Measurements from ENCODE around the gene SLC25A53.
A peak's percentile ranks its signal among the peaks of the same experiment; 100 is the strongest.

Gene SLC25A53

DNA sequence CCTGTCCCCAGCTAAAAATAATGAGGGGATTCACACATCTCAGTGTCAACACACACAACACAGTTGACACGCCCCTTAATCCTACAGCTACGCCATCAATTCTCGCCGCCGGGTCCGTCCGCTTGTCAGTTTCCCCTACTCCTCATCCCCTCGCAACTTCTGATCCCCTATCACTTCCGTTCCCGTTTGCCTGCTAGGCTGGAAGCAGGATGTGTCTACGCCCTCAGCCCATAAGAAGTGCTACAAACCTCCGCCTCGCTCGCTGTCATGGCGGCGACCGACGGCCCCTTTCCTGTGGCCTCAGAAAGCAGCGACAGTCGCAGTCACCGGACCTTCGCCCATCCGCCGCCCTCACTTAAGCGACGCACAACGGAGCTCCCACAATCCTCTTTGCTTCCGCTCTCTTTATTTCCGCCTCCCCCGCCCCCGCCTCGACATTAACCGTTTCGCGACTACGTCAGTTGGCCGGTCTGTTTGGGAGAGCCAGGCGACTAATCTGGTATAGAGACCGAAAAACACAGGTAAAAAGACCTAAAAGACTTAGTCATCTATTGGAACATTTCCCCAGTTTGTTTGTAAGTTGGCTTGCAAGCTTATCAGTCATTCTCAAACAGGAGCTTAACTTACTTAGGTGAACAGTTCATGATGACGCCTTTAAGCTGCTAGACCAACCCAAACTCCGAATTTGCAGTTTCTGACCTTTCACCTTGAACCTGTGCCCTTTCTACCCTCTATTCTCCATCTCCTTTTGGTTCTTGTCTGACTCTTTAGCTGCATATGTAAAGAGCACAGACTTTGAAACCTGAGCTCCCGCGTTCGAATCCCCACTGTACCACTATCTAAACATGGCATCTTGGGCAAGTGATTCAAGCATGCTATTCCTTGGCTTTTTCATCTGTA lies at the start of gene SLC25A53:
Gene SLC25A53, minus strand, starts transcription at position 380 of the 900 bp plus-strand sequence. CDS start 51,752 bp downstream, outside the sequence.
- DNase-seq = peak; percentile 82 to 94

DNA sequence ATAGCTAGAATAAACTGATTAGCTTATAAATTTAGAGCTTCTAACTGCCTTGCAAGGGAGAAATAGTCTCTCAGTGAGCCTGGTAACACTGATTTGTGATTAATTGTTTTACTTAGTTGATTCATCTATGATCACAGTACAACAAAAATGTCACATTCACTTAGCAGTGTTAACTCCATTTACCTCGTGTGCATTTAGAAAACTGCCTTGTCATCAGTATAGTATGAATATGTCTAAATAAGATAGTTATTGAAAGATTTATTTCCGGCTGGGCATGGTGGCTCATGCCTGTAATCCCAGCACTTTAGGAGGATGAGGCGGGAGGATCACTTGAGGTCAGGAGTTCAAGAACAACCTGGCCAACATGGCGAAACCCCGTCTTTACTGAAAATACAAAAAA lies 48.7 kb upstream of the SLC25A53 start:
- DNase-seq = no peak

DNA sequence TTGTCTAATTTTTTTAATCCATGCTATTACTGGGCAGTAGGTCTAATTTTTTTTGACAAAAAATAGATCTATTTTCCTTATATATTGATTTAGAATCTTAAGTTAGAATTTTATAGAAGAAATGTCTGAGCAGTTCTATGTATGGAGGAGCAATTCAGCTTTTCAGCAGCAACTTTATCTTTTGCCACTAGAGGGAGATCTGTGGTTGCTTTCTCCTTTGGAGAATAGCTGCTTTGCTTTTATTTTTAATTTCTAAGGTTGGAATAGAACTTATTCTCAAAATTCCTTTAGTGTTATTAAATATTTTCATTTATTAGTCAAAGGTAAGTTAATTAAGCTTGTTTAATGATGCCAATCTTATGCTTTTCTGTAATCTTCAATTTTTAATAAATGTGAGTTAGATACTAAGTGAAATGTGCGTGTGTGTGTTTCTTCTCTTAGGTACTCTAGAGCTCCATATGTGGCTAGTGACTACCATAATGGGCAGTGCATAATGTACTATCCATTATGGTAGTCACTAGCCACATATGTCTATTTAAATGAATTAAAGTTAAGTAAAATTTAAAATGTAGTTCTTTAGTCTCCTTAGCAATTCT lies 38.8 kb upstream of the SLC25A53 start:
- peak in 1 of 2 experiments; percentile 19 for DNase-seq

DNA sequence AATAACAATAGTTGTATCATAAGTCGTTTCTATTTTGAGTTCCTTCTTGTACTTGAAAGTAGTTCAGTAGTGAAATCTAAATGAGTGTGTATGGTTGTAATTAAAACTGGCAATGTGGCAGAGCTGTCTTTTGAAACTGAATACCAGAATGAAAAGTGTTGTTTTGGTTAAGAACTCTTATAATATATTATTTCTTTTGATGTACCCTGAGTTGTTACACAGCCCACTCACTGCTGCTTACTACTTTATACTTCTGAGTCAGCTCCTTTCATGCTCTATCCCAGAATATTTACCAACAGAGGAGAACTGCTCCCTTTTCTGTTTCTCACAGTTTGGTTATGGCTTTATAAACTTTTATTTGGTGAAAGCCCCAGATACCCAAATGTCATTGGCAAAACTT lies 38.2 kb upstream of the SLC25A53 start:
- DNase-seq = no peak

DNA sequence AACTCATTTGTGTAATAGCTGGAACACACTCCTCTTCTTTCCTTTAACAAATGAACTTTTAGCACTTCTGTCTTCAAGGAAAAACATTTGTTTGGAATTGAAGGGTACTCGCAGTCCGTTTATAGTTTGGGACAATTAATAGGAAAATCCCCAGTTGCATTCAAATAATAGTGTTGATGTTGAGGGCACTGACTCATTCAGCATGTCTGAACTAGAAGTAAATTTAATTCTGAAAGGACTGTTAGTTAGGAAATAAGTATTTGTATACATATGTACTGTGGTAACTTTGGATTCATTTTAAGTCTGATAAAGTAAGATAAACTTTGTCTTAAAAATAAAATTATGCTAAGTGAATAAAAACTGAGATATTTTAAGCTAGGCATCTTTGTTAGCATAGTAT lies 36.7 kb upstream of the SLC25A53 start:
- no peak for DNase-seq

GRCh38 chrX:104189837-104190236 lies 33.0 kb upstream of the SLC25A53 start:
- DNase-seq = no peak

GRCh38 chrX:104187931-104188330 lies 31.1 kb upstream of the SLC25A53 start:
- DNase-seq = no peak

DNA sequence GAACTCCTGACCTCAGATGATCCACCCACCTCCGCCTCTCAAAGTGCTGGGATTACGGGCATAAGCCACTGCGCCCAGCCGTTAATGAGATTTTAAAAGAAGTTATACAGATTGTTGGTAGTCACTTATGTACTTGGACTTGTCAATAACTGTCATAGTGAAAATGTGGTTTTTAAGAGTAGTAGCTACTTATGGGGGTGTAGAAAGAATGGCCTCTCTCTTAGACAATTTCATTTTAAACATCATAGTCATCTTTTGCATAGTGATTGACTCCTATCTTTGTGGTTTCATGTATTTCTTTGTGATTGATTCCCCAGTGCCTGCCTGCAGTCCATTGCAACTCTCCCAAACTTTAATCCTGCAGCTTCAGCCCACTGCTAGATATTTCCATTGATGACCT lies 26.9 kb upstream of the SLC25A53 start:
- DNase-seq = no peak

GRCh38 chrX:104173841-104174240 lies 17.0 kb upstream of the SLC25A53 start:
- DNase-seq = no peak

DNA sequence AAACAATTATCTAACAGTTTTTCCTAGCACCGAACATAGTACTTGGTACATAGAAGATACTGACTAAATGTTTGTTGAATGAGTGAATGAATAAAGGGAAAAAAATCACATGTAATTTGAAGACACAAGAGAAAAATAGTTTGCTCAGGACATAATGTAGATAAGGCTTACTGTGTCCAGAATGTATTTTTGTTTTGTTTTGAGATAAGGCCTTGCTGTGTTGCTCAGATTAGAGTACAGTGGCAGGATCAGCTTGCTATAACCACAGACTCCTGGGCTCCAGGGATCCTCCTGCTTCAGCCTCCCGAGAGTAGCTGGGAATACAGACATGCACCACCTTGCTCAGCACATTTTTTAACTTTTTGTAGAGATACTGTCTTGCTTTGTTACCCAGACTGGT lies 16.0 kb upstream of the SLC25A53 start:
- DNase-seq = no peak

DNA sequence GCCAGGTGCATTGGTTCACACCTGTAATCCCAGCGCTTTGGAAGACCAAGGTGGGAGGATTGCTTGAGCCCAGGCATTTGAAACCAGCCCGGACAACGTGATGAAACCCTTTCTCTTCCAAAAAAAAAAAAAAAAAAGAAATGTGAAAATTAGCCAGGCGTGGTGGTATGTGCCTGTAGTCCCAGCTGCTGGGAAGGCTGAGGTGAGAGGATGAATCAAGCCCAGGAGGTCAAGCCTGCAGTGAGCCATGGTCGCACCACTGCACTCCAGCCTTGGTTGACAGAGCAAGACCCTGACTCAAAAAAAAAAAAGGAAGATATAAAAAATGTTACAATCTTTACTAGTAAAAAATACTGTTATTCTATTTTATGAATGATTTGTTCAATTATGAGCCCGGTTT lies 15.3 kb upstream of the SLC25A53 start:
- DNase-seq = no peak

DNA sequence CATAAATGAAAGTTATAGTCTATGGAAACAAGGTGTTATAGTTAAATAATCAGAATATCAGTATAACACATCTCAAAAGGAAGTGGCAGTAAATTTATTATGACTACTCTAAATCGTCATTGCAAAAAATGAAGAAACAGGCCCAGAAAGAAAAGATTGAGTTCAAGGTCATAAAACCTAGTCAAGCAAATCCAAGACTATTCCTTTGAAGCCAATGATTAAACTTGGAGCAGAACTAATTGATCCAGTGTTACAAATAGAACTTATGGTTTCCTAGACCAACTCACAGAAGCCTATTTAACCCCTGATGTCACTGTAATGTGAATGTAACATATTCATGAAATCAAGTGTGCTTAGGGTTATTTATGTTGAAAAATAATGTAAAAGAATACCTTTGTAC lies 11.3 kb upstream of the SLC25A53 start:
- DNase-seq = no peak

GRCh38 chrX:104166735-104167436 lies 10.1 kb upstream of the SLC25A53 start:
- no peak for DNase-seq

GRCh38 chrX:104165894-104166734 lies 9.3 kb upstream of the SLC25A53 start, which contains the start of gene FAM199X:
Gene FAM199X (plus strand): TSS chrX:104166453. CDS start chrX:104166786, 333 bp downstream.
- DNase-seq = peak; percentile 59 to 88

GRCh38 chrX:104151037-104151436 lies 5.8 kb downstream of the SLC25A53 start:
- no peak for DNase-seq

GRCh38 chrX:104141087-104141760 lies 15.6 kb downstream of the SLC25A53 start:
- DNase-seq = no peak

DNA sequence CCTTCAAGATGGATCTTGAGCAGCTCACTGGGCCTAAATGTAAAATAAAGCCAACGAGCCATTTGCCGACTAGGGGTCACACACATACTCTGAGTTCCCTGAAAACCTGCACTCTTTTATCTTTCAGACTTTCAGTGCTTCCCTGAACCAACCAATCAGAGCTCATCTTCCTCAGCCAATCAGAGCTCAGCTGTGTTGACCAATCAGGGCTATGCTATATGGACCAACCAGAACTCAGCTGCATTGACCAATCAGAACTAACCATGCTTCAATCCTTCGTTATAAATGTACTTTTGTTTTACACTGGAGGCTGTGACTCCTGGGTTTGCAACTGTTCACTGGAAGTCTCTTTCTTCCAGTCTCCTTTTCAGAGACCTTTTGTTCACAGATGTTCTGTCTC lies 19.3 kb downstream of the SLC25A53 start:
- no peak for DNase-seq

GRCh38 chrX:104136241-104137019 lies 20.4 kb downstream of the SLC25A53 start:
- peak; percentile 33 to 75 for DNase-seq

- no peak for DNase-seq
Measured at GRCh38 chrX:104135677-104136076, 21.1 kb downstream of the SLC25A53 start.

DNA sequence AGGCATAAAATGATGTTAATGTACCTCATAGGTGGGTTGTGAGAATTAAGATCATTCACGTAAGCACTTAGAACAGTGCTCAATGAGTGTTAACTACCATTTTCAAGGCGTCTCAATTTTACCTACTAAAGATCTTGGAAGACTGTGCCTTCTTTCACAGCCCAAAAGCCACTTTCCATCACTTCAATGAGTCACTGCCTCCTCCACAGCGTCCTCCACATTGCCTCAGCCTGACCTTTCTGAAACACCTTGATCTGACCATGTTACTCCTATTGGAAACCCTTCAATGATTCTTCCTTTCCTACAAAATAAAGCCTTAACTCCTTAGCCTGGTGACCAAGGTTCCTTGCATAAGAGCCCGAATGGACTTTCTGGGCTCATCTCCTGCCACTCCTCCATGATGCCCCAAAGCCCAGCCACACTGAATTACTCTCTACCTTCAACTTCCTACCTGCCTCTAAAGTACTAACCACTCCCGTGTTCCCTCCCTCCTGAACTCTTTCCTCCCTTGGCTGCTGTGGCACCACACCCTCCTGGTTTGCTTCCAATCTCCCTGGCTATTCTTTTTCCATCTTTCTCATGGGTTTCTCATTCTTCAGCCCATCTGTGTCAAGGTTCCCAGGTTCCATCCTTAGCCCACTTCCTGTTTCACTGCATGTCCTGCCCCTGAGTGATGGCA lies 22.1 kb downstream of the SLC25A53 start:
- no peak for DNase-seq

DNA sequence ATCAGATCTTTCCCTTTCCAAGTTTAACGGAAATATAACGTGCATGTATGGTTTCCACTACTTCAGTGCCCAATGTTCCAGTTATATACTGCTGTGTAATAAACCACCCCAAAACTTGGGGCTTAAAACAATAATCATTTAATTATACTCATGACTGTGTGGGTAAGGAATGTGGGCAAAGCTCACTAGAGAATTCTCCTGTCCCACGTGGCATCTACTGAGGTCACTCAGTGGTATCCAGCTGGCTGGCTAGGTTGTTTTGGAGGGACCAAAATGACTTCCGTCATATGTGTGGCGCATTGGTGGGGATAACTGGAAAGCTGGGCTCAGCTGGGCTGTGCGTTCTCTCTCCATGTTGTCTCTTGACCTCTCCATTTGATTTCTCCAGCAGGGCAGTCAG lies 26.0 kb downstream of the SLC25A53 start:
- no peak for DNase-seq

Data from NCI-H1930 (cell line).